SK-N-SH treated with all-trans-retinoic acid at 6 μM for 48 hours (cell line): ENCODE data around the gene MC5R.

Experiments
- ARNTL ChIP-seq: fragments of 450-650 bp; formaldehyde crosslinking; IDR thresholded peaks from 2 replicates; pipeline ENCODE4 v1.5.0; 2020; ENCODE audit warnings: low read depth, mild to moderate bottlenecking, moderate library complexity, borderline replicate concordance
- CSRNP3 ChIP-seq: fragments of 250-450 bp; sonication (Bioruptor Pico); IDR thresholded peaks from 2 replicates; pipeline ENCODE4 v1.5.1; 2021; ENCODE audit warnings: mild to moderate bottlenecking, moderate library complexity
- PATZ1 ChIP-seq: fragments of 250-450 bp; sonication (Bioruptor Pico); IDR thresholded peaks from 2 replicates; pipeline ENCODE4 v1.8.0; 2020; ENCODE audit warnings: mild to moderate bottlenecking, moderate library complexity, borderline replicate concordance
- ZC3H10 ChIP-seq: fragments of 250-450 bp; sonication (Bioruptor Pico); IDR thresholded peaks from 2 replicates; pipeline ENCODE4 v1.5.1; 2021; ENCODE audit warnings: mild to moderate bottlenecking, moderate library complexity

- TF ChIP-seq ARNTL (no peak), PATZ1 (CRISPR knock-in tag) (no peak), CSRNP3 (CRISPR knock-in tag) (no peak), ZC3H10 (CRISPR knock-in tag) (no peak)
Observed at GRCh38 chr18:13793819-13794218, 30.1 kb upstream of the MC5R start.
